ENCODE measurements around the gene LOXL3. TPM values are rescaled to one million over a fixed set of nuclear protein-coding genes. Genes with fewer than 3 reads are reported as not detected.

The LOXL3 gene
- total and polyA plus RNA-seq, 2 of the 8 experiments (the other 6 are each of a cell fraction or from before 2014, with no cell fraction given), result 22.4 to 27.2 TPM

DNA sequence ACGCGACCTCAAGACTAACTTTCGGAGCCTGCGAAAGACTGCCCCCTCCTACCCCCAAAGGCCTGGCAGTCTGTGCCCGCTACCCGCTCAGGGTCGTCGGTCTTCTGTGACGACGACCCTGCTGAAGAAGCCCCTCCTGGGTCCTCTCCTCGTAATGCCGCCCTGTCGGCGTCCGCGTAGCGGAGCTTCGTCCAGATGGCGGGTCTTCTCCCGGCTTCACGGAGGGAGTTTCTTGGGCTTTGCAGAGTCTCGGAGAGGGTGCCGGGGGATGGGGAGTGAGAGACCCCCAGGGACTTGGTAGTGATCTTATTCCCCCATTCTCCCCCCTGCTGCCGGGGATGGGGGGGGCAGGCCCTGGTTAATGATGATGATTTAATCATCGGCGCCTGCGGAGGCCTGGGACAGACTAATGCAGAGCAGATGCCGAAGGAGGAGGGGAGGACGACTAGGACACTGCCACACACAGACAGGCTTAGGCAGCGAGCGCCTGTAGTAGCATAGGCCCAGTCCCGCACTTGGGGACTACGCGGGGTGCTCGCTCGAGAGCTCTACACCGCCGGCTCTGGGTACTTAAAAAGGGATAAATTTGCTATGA, 45.7 kb downstream of the LOXL3 start:
- Histone ChIP-seq H2AK5ac (ENCODE audit: low read depth, low read length) (no peak overlapping the region), H3K23ac (ENCODE audit: insufficient read length) (no peak overlapping the region), H3K9ac (replicated peaks in 1 of 4; ENCODE audit: extremely low read depth in 1 of 4, low read depth in 3 of 4, low read length in 3 of 4) (peak overlapping the region in 3 of 4 experiments; percentile 7 to 40 (median 38); a peak in 6 of 7 replicates), H4K91ac (replicated peaks; ENCODE audit: insufficient read length, low read length) (peak overlapping the region; percentile 25), H2BK5ac (ENCODE audit: low read depth, low read length) (no peak overlapping the region; the same call in 1 of the 2 replicates), H3K27me3 (replicated peaks in 1 of 4; ENCODE audit: control insufficient read depth in 3 of 4, extremely low read depth in 1 of 4, insufficient read depth in 3 of 4, low read length in 3 of 4) (peaks cover 47 to 80% (median 75%) of the 10 kb centered on the region in 4 experiments), H3K9me3 (ENCODE audit: insufficient read depth in 2 of 2, low read depth in 1 of 2, low read length in 1 of 2) (no peaks in the 10 kb centered on the region), H3K14ac (ENCODE audit: insufficient read length) (no peak overlapping the region), H3K4me2 (ENCODE audit: insufficient read depth in 1 of 2, low read depth in 2 of 2, low read length in 2 of 2) (peak overlapping the region; percentile 86), H4K20me1 (replicated peaks in 1 of 2; ENCODE audit: control insufficient read depth in 1 of 2, insufficient read depth in 2 of 2, low read length in 2 of 2) (peaks cover 0 to 4% of the 10 kb centered on the region in 2 experiments), H4K5ac (ENCODE audit: insufficient read length, low read depth, low read length) (peak overlapping the region; percentile 85), H3K36me3 (ENCODE audit: control insufficient read depth in 2 of 4, insufficient read depth in 4 of 4, low read length in 3 of 4) (peaks cover 0 to 9% (median 4%) of the 10 kb centered on the region in 4 experiments; a peak in 6 of 8 replicates), H2BK15ac (ENCODE audit: low read length) (no peak overlapping the region), H4K8ac (ENCODE audit: extremely low read depth, insufficient read depth, low read length) (peak overlapping the region; percentile 43; the same call in 1 of the 2 replicates), H3K79me1 (ENCODE audit: low read depth, low read length) (no peaks in the 10 kb centered on the region), H2BK120ac (replicated peaks; ENCODE audit: low read depth, low read length) (no peak overlapping the region), H2BK12ac (ENCODE audit: low read depth, low read length) (no peak overlapping the region), H3K18ac (ENCODE audit: extremely low read depth, low read length) (peak overlapping the region; percentile 68; the same call in 1 of the 2 replicates), H3K23me2 (ENCODE audit: low read depth, low read length) (peaks cover 21% of the 10 kb centered on the region), H3K79me2 (ENCODE audit: control insufficient read depth in 1 of 2, insufficient read depth in 2 of 2, low read length in 2 of 2) (peaks cover 0 to 3% of the 10 kb centered on the region in 2 experiments; a peak in 1 of 4 replicates), H2BK20ac (ENCODE audit: low read length) (no peak overlapping the region), H3K4me3 (ENCODE audit: extremely low read depth in 1 of 4, insufficient read depth in 2 of 4, low read depth in 3 of 4, low read length in 4 of 4) (peak overlapping the region; percentile 61 to 98 (median 92)), H2AFZ (ENCODE audit: low read length) (peak overlapping the region; percentile 71; the same call in 1 of the 2 replicates), H3K27ac (ENCODE audit: low read depth, low read length) (peak overlapping the region; percentile 99; the same call in 1 of the 2 replicates), H3K4me1 (replicated peaks in 1 of 4; ENCODE audit: control insufficient read depth in 3 of 4, insufficient read depth in 4 of 4, low read length in 3 of 4) (peaks cover 2 to 20% (median 18%) of the 10 kb centered on the region in 4 experiments), H3K56ac (replicated peaks; ENCODE audit: insufficient read length, low read depth, low read length) (peak overlapping the region; percentile 83), H3K4ac (replicated peaks; ENCODE audit: insufficient read length, low read depth, low read length) (no peak overlapping the region)
- POLR2A ChIA-PET (ENCODE audit: partially characterized antibody), result interaction anchor here (1.0 to 3.9 kb wide), 12 partner anchors 8 to 78 kb away, joined by 3 to 26 read pairs (median 6); partner anchors contain the start of genes AUP1, CCDC142, DQX1 and HTRA2
- 6% methylated on average over 27 of the region's 38 CpGs; no CpG with 5 or more reads in 1 of the 2 experiments for WGBS, 2 experiments (ENCODE audit: extremely low coverage in 1 of 2, insufficient coverage in 1 of 2, insufficient read length in 1 of 2, insufficient replicate concordance in 2 of 2, low coverage in 1 of 2, low lambda C conversion rate in 2 of 2, missing lambda C conversion rate in 1 of 2)
- DNase-seq (ENCODE audit: low read depth in 1 of 2, low spot score in 2 of 2) (peak in 1 of 2 experiments; percentile 78), FAIRE-seq (no peak)
- CTCF ChIA-PET (ENCODE audit: partially characterized antibody), result interaction anchor here (0.9 to 2.4 kb wide), 6 partner anchors 16 to 80 kb away, joined by 3 to 13 read pairs (median 4); partner anchors contain the start of genes CCDC142 and TTC31
- TF ChIP-seq CHD1 (IDR thresholded peaks at IDR 0.05; ENCODE audit: low read depth, low read length), result 0 out of 2 replicates have a peak, but pooled peaks have one; percentile 32
- no peak for TF ChIP-seq GTF2F1 (IDR thresholded peaks at IDR 0.05; ENCODE audit: borderline replicate concordance, low read depth, low read length)
- peak; percentile 30; the same call in 1 of the 2 replicates for TF ChIP-seq KDM1A (IDR thresholded peaks at IDR 0.05; ENCODE audit: borderline replicate concordance, low read length)
- no peak for TF ChIP-seq NANOG (IDR thresholded peaks at IDR 0.05; ENCODE audit: insufficient read depth, low read depth, low read length, poor library complexity, severe bottlenecking)
- 0 out of 2 replicates have a peak, but pooled peaks have one; percentile 13 for TF ChIP-seq SUZ12 (IDR thresholded peaks at IDR 0.05; ENCODE audit: low read length)
- TF ChIP-seq CBX5 (IDR thresholded peaks at IDR 0.05; ENCODE audit: low read depth, low read length), result no peak
- TF ChIP-seq RNF2 (IDR thresholded peaks at IDR 0.05; ENCODE audit: borderline replicate concordance, low read depth, low read length, missing control alignments, poor library complexity, severe bottlenecking), result no peak
- 0 out of 2 replicates have a peak, but pooled peaks have one; percentile 3 for TF ChIP-seq CREB1 (IDR thresholded peaks at IDR 0.05)
- TF ChIP-seq KDM4A (IDR thresholded peaks at IDR 0.05; ENCODE audit: low read depth, low read length, severe bottlenecking), result peak; percentile 44
- peak; percentile 87 for TF ChIP-seq ASH2L (IDR thresholded peaks at IDR 0.05; ENCODE audit: low read length)
- TF ChIP-seq BRCA1 (IDR thresholded peaks at IDR 0.05; ENCODE audit: low read depth, low read length), result no peak
